Uterus (tissue), 4 donors: ENCODE data around the gene P2RY2. TPM values are rescaled to one million over a fixed set of nuclear protein-coding genes. Genes with fewer than 3 reads are reported as not detected.
A peak's percentile ranks its signal among the peaks of the same experiment; 100 is the strongest.

Experiments used
- DNase-seq, 2 donors: peaks; one replicate each; pipeline ENCODE4 v3.0.0-alpha.2; 2019 to 2020
- H3K27ac ChIP-seq, 2 donors: fragments of 200-600 bp; sonication (generic); 1 replicate in 1 of 2; 2 replicates in 1 of 2; pipeline ENCODE4 v1.5.1; 2016 to 2018
- H3K27me3 ChIP-seq, 2 donors: fragments of 200-600 bp; sonication (generic); one replicate each; pipeline ENCODE4 v1.5.1; 2018 to 2019; ENCODE audit warnings: control low read depth in 1 of 2
- H3K36me3 ChIP-seq, 2 donors: fragments of 200-600 bp; sonication (generic); one replicate each; pipeline ENCODE4 v1.5.1; 2019; ENCODE audit warnings: control low read depth in 1 of 2
- H3K4me1 ChIP-seq, 2 donors: fragments of 200-600 bp; sonication (generic); one replicate each; pipeline ENCODE4 v1.5.1; 2018 to 2019; ENCODE audit warnings: control low read depth in 1 of 2
- H3K4me3 ChIP-seq, 2 donors: fragments of 200-600 bp; sonication (generic); 1 replicate in 1 of 2; 2 replicates in 1 of 2; pipeline ENCODE4 v1.5.1; 2018 to 2019; ENCODE audit warnings: mild to moderate bottlenecking in 1 of 2
- H3K9me3 ChIP-seq, 2 donors: fragments of 200-600 bp; sonication (generic); one replicate each; pipeline ENCODE4 v1.5.1; 2019; ENCODE audit warnings: control low read depth in 1 of 2
- POLR2A ChIP-seq, 2 donors: fragments of 450-650 bp; IDR thresholded peaks; one replicate each; pipeline ENCODE4 v1.6.1; 2016; ENCODE audit warnings: antibody characterized with exemption in 2 of 2, mild to moderate bottlenecking in 1 of 2, moderate library complexity in 1 of 2
- intact Hi-C: fragments of 100-400 bp; cut with DNase I; formaldehyde crosslinking; loops from one replicate; pipeline ENCODE4 v1.15.1; 2023; ENCODE audit warnings: low total_unique reads
- total RNA-seq, 4 donors: library from RNA; depleted of rRNA in 3 of 4; stranded (reverse); fragments of >200 nt in 3 of 4; gene quantifications; one replicate each; pipeline versions ENCODE4 v1.1.0 to v1.2.4, GENCODE V29; 2014 to 2023
- TF ChIP-seq, protein P1 (sequence below), 4 experiments: fragments of 200-600 bp in 2 of 4; fragments of 450-650 bp in 2 of 4; sonication (generic) in 2 of 4; IDR thresholded peaks; one replicate each; pipeline ENCODE4 v1.5.1; 2016 to 2019; ENCODE audit warnings: antibody characterized with exemption in 4 of 4, mild to moderate bottlenecking in 2 of 4, moderate library complexity in 1 of 4
- donor health status: DM: yes; HTN: yes; CAD: no.

The P2RY2 gene
- total RNA-seq, 4 donors from 2014 or later, result 0.98 to 3.1 (median 2.8) TPM; not detected in 1

DNA sequence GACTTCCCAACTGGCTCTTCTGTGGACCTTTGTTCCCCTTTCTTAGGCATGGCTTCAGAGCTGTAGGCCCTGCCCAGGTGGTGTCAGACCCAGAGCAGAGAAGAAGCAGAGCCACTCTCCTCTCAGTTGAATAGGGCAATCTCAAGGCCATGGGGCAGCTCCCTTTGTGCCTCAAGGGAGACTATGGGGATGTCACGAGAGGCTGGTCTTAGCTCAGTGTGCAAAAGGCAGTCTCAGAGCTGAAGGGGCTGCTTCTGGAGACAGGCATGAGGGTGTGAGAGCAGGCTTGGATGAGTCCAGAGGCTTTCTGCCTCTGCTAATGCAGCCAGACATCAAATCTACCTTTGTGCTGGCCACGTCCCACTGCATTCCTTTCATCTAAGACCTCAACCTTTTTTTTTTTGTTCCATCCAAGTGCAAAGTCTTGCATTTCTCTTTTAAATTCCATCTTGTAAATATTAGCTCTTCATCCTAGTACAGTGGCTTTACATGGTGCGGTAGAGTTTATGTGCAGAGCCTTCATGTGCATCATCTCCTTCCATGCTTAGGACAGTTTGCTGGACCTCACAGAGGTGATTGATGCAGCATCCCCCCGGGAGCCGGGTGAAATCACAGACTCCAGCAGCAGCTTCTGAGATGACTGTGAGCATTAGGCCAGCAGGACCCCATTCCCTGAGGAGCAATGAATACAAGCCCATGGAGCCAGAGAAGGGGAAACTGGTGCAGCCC, 41.8 kb upstream of the P2RY2 start:
- intact Hi-C loops, result loop anchor here (5.0 to 10.0 kb wide), 2 partner anchors 344 to 452 kb away; no protein-coding TSS in a partner anchor
- Histone ChIP-seq H3K9me3 (no peaks in the 10 kb centered on the region), H3K4me1 (peaks cover 0 to 3% of the 10 kb centered on the region in 2 donors), H3K27me3 (no peaks in the 10 kb centered on the region), H3K4me3 (no peak overlapping the region), H3K27ac (peak overlapping the region in 1 of 2 donors; percentile 26), H3K36me3 (no peaks in the 10 kb centered on the region)
- no peak for DNase-seq
- no peak for TF ChIP-seq POLR2A (IDR thresholded peaks at IDR 0.05)
- TF ChIP-seq, protein P1, sequence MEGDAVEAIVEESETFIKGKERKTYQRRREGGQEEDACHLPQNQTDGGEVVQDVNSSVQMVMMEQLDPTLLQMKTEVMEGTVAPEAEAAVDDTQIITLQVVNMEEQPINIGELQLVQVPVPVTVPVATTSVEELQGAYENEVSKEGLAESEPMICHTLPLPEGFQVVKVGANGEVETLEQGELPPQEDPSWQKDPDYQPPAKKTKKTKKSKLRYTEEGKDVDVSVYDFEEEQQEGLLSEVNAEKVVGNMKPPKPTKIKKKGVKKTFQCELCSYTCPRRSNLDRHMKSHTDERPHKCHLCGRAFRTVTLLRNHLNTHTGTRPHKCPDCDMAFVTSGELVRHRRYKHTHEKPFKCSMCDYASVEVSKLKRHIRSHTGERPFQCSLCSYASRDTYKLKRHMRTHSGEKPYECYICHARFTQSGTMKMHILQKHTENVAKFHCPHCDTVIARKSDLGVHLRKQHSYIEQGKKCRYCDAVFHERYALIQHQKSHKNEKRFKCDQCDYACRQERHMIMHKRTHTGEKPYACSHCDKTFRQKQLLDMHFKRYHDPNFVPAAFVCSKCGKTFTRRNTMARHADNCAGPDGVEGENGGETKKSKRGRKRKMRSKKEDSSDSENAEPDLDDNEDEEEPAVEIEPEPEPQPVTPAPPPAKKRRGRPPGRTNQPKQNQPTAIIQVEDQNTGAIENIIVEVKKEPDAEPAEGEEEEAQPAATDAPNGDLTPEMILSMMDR (IDR thresholded peaks at IDR 0.05), result no peak

DNA sequence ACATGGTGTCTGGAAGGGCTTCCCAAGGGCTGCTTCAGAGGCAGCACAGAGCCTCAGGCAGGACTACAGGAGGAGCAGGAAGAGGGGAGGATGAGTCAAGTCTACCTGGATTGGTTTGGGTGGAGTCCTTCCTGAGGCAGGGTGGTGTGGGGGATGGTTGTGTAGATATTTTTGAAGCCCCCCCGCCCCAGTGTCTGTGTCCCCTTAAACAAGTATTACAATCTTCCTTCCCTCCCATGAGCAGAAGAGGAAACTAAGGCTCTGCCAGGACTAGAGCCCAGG, 41.3 kb upstream of the P2RY2 start:
- no peak for DNase-seq
- H3K27ac ChIP-seq, result peak overlapping the region in 1 of 2 donors; percentile 26

DNA sequence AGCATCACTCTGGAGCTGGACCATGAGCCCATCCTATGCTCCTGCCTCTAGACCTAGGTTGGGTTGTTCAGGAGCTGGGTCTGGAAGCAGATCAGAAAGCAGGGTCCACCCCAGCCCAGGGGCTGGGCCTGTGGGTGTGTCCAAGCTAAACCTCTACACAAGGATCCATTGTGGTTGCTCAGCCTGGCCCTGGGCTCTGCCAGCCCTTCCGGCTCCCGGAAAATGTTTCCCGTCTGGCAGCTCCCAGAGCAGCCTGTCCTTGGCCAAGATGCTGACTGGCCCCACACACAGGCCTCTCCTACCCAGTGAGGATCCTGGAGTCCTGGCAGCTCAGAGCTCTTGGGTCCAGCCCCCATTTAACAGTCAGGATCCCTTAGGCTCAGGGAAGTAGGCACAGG, 40.7 kb upstream of the P2RY2 start:
- intact Hi-C loops, result loop anchor here (5.0 to 10.0 kb wide), 2 partner anchors 345 to 453 kb away; no protein-coding TSS in a partner anchor
- TF ChIP-seq, protein P1 (IDR thresholded peaks at IDR 0.05), result no peak
- no peak for TF ChIP-seq POLR2A (IDR thresholded peaks at IDR 0.05)
- Histone ChIP-seq H3K36me3 (no peaks in the 10 kb centered on the region), H3K27me3 (no peaks in the 10 kb centered on the region), H3K4me3 (no peak overlapping the region), H3K9me3 (no peaks in the 10 kb centered on the region), H3K27ac (peak overlapping the region; percentile 29 to 46), H3K4me1 (peaks cover 0 to 3% of the 10 kb centered on the region in 2 donors)
- DNase-seq, result peak; percentile 29 to 51

More for the DNA sequence above, 41.3 kb upstream of the P2RY2 start:
- Histone ChIP-seq H3K9me3 (no peaks in the 10 kb centered on the region), H3K4me3 (no peak overlapping the region), H3K27me3 (no peaks in the 10 kb centered on the region), H3K4me1 (peaks cover 0 to 3% of the 10 kb centered on the region in 2 donors), H3K36me3 (no peaks in the 10 kb centered on the region)
- TF ChIP-seq POLR2A (IDR thresholded peaks at IDR 0.05), result no peak
- TF ChIP-seq, protein P1 (IDR thresholded peaks at IDR 0.05), result no peak
- intact Hi-C loops, result loop anchor here (5.0 to 10.0 kb wide), 2 partner anchors 345 to 452 kb away; no protein-coding TSS in a partner anchor

DNA sequence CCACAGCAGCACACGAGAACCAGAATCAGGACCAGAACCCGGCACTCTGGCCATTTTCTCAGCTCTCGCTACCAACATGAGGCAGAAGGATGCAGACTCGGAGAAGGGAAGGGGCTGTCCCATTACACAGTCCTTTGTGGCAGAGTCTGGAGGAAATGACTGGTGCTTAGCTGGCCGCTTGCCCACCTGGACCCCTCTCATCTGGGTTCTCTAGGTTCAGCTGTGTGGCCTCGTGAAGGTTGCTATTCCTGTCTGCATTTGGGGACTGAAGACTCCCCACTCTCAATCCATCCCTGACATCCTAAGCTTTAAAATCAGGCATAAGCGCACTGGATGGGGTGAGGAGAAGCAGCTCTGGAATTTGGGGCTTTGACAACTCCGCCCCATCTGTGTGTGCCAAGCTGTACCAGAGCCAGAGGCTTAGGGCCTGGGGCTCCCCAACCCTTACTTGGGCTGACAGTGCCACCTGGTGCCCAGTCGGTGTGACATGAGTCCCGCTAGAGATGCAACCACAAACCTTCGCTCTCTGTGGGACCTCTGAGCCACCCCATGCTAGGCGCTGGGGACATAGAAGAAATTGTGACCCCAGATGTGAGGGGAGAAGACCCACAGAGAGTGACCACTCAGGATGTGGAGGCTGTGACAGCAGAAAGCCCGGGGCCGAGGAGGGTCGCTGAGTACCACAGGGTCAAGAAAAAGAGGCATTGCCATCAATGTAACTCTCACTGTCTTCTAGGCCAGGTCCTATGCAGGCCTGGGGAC, 40.1 kb upstream of the P2RY2 start:
- Histone ChIP-seq H3K9me3 (no peaks in the 10 kb centered on the region), H3K27ac (peak overlapping the region; percentile 29 to 46), H3K4me1 (peaks cover 0 to 3% of the 10 kb centered on the region in 2 donors), H3K27me3 (no peaks in the 10 kb centered on the region), H3K36me3 (no peaks in the 10 kb centered on the region), H3K4me3 (no peak overlapping the region)
- peak in 1 of 2 donors; percentile 9 for TF ChIP-seq POLR2A (IDR thresholded peaks at IDR 0.05)
- TF ChIP-seq, protein P1 (IDR thresholded peaks at IDR 0.05), result peak; percentile 58 to 91 (median 78)
- DNase-seq, result peak; percentile 77 to 80
- intact Hi-C loops, result loop anchor here (5.0 to 10.0 kb wide), 2 partner anchors 346 to 453 kb away; no protein-coding TSS in a partner anchor

DNA sequence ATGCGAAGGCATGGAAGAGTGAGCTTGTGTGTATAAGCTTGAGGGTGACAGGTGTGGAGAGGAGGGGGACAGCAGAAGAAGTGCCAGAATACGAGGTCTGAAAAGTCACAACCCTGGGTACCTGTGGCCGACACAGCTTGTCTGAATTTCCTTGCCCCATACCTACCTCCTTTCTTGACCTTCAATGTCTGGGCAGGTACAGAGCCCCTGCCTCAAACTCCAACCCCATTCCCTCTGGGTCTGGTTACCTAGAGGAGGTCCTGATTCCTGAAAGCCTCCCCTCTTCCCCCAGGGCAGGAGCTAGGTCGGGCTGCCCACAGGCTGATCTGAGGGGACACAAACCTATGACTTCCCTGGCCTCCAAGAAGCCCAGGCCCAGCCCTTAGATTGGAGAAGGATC, 39.4 kb upstream of the P2RY2 start:
- Histone ChIP-seq H3K4me1 (peaks cover 0 to 3% of the 10 kb centered on the region in 2 donors), H3K9me3 (no peaks in the 10 kb centered on the region), H3K4me3 (no peak overlapping the region), H3K27ac (no peak overlapping the region), H3K27me3 (no peaks in the 10 kb centered on the region), H3K36me3 (no peaks in the 10 kb centered on the region)
- no peak for DNase-seq
- intact Hi-C loops, result loop anchor here (5.0 to 10.0 kb wide), 2 partner anchors 346 to 454 kb away; no protein-coding TSS in a partner anchor
- TF ChIP-seq, protein P1 (IDR thresholded peaks at IDR 0.05), result no peak
- no peak for TF ChIP-seq POLR2A (IDR thresholded peaks at IDR 0.05)
